A549 (cell line): ENCODE results near the gene CDC42EP5. TPM values are rescaled to one million over a fixed set of nuclear protein-coding genes. Genes with fewer than 3 reads are reported as not detected.

Experiments
- ATOH8 ChIP-seq: fragments of 250-450 bp; sonication (Bioruptor Pico); IDR thresholded peaks from 2 replicates; pipeline ENCODE4 v1.5.0; 2020; ENCODE audit warnings: low read depth, mild to moderate bottlenecking, moderate library complexity
- BHLHE40 ChIP-seq: IDR thresholded peaks from 2 replicates; pipeline ENCODE4 v1.6.1; 2012; ENCODE audit warnings: low read depth, low read length, inconsistent platforms
- CHD2 ChIP-seq: fragments of 150-350 bp; IDR thresholded peaks from 2 replicates; pipeline ENCODE4 v1.6.1; 2014; ENCODE audit warnings: low read length; ENCODE audit not compliant: partially characterized antibody
- CHD4 ChIP-seq: fragments of 200-600 bp; sonication (generic); IDR thresholded peaks from 2 replicates; pipeline ENCODE4 v1.6.1; 2016; ENCODE audit warnings: antibody characterized with exemption, mild to moderate bottlenecking, borderline replicate concordance
- EHF ChIP-seq: fragments of 250-450 bp; sonication (Bioruptor Pico); IDR thresholded peaks from 2 replicates; pipeline ENCODE4 v1.5.0; 2020; ENCODE audit warnings: mild to moderate bottlenecking
- EHMT2 ChIP-seq: fragments of 200-600 bp; sonication (generic); IDR thresholded peaks from 2 replicates; pipeline ENCODE4 v1.6.1; 2016; ENCODE audit warnings: antibody characterized with exemption, low read depth, mild to moderate bottlenecking, moderate library complexity
- ELK1 ChIP-seq: fragments of 150-350 bp; IDR thresholded peaks from 2 replicates; pipeline ENCODE4 v1.6.1; 2014; ENCODE audit warnings: low read depth, mild to moderate bottlenecking, low read length
- FOSB ChIP-seq: fragments of 250-450 bp; sonication (Bioruptor Pico); IDR thresholded peaks from 2 replicates; pipeline ENCODE4 v1.5.0; 2020; ENCODE audit warnings: mild to moderate bottlenecking, moderate library complexity
- FOSL2 ChIP-seq, 2 experiments: fragments of 450-650 bp in 1 of 2; fragments of >200 bp in 1 of 2; sonication (Bioruptor Twin) in 1 of 2; formaldehyde crosslinking; IDR thresholded peaks; 2 replicates each; pipeline versions ENCODE4 v1.5.0 to v1.6.1; 2016 to 2020; ENCODE audit warnings: mild to moderate bottlenecking in 1 of 2, moderate library complexity in 1 of 2
- FOXS1 ChIP-seq: fragments of 250-450 bp; sonication (Bioruptor Pico); IDR thresholded peaks from 2 replicates; pipeline ENCODE4 v1.5.0; 2020; ENCODE audit warnings: mild to moderate bottlenecking, moderate library complexity
- GATA3 ChIP-seq: IDR thresholded peaks from 2 replicates; pipeline ENCODE4 v1.6.1; 2012; ENCODE audit warnings: borderline replicate concordance
- HEYL ChIP-seq: fragments of 250-450 bp; sonication (Bioruptor Pico); IDR thresholded peaks from 2 replicates; pipeline ENCODE4 v1.8.0; 2021; ENCODE audit warnings: mild to moderate bottlenecking, moderate library complexity
- HOXA7 ChIP-seq: fragments of 250-450 bp; sonication (Bioruptor Pico); IDR thresholded peaks from 2 replicates; pipeline ENCODE4 v1.5.0; 2020; ENCODE audit warnings: mild to moderate bottlenecking, moderate library complexity
- HOXB13 ChIP-seq: fragments of 250-450 bp; sonication (Bioruptor Pico); IDR thresholded peaks from 2 replicates; pipeline ENCODE4 v1.5.0; 2020; ENCODE audit warnings: low read depth, mild to moderate bottlenecking, moderate library complexity
- HOXB5 ChIP-seq: fragments of 250-450 bp; sonication (Bioruptor Pico); IDR thresholded peaks from 2 replicates; pipeline ENCODE4 v1.5.0; 2020; ENCODE audit warnings: mild to moderate bottlenecking, moderate library complexity
- KDM1A ChIP-seq: fragments of 200-600 bp; sonication (generic); IDR thresholded peaks from 2 replicates; pipeline ENCODE4 v1.6.1; 2016; ENCODE audit warnings: low read depth, mild to moderate bottlenecking
- MAFK ChIP-seq: fragments of 450-650 bp; IDR thresholded peaks from 2 replicates; pipeline ENCODE4 v1.6.1; 2014; ENCODE audit not compliant: partially characterized antibody
- MAX ChIP-seq: IDR thresholded peaks from 2 replicates; pipeline ENCODE4 v1.6.1; 2012
- MAZ ChIP-seq: fragments of 150-350 bp; IDR thresholded peaks from 2 replicates; pipeline ENCODE4 v1.6.1; 2014; ENCODE audit warnings: antibody characterized with exemption, low read depth, low read length, borderline replicate concordance
- NPAS2 ChIP-seq: fragments of 250-450 bp; sonication (Bioruptor Pico); IDR thresholded peaks from 2 replicates; pipeline ENCODE4 v1.8.0; 2022; ENCODE audit warnings: mild to moderate bottlenecking, moderate library complexity, borderline replicate concordance
- PBX3 ChIP-seq: IDR thresholded peaks from 2 replicates; pipeline ENCODE4 v1.6.1; 2012
- PHF8 ChIP-seq: fragments of 200-600 bp; sonication (generic); IDR thresholded peaks from 2 replicates; pipeline ENCODE4 v1.6.1; 2016; ENCODE audit warnings: low read depth, mild to moderate bottlenecking, antibody characterized with exemption, moderate library complexity, borderline replicate concordance
- POLR2A ChIP-seq: IDR thresholded peaks from 2 replicates; pipeline ENCODE4 v1.6.1; 2012; ENCODE audit warnings: mild to moderate bottlenecking, low read length
- RAD21 ChIP-seq, 2 experiments: fragments of >200 bp in 1 of 2; sonication (Bioruptor Twin) in 1 of 2; formaldehyde crosslinking in 1 of 2; IDR thresholded peaks in 1 of 2; conservative IDR thresholded peaks in 1 of 2; 2 replicates in 1 of 2; 3 replicates in 1 of 2; pipeline ENCODE4 v1.6.1; 2012 to 2018; ENCODE audit warnings: inconsistent platforms in 1 of 2
- REST ChIP-seq: fragments of 200-600 bp; sonication (generic); IDR thresholded peaks from 2 replicates; pipeline ENCODE4 v1.6.1; 2016; ENCODE audit warnings: antibody characterized with exemption, mild to moderate bottlenecking, moderate library complexity
- RFX5 ChIP-seq: fragments of 450-650 bp; IDR thresholded peaks from 2 replicates; pipeline ENCODE4 v1.7.1; 2014; ENCODE audit warnings: antibody characterized with exemption, mild to moderate bottlenecking, moderate library complexity
- TP53 ChIP-seq: fragments of 250-450 bp; sonication (Bioruptor Pico); IDR thresholded peaks from 2 replicates; pipeline ENCODE4 v1.5.0; 2021; ENCODE audit warnings: mild to moderate bottlenecking, moderate library complexity
- ZC3H11A ChIP-seq: fragments of 450-650 bp; IDR thresholded peaks from 2 replicates; pipeline ENCODE4 v1.6.1; 2014; ENCODE audit warnings: antibody characterized with exemption, mild to moderate bottlenecking
- ZFP36 ChIP-seq: fragments of 450-650 bp; IDR thresholded peaks from 2 replicates; pipeline ENCODE4 v1.6.1; 2014; ENCODE audit warnings: borderline replicate concordance; ENCODE audit not compliant: partially characterized antibody
- polyA plus RNA-seq, 4 experiments: library from polyadenylated mRNA; depleted of rRNA in 3 of 4; stranded (reverse); fragments of >200 nt; fragmentation: RNase III in 1 of 4; extraction: RNeasy Plus Mini Kit Qiagen cat#74134 plus additional on column Dnase treatment in 1 of 4; gene quantifications; 2 replicates in 3 of 4; 3 replicates in 1 of 4; pipeline ENCODE4 v1.2.3, GENCODE V29; 2011 to 2017

The CDC42EP5 gene
- polyA plus RNA-seq, 2 of the 4 experiments (the other 2 are of a cell fraction), result not detected

- TF ChIP-seq HOXA7 (CRISPR knock-in tag), result peak; percentile 87
- no peak for TF ChIP-seq KDM1A
- no peak for TF ChIP-seq PHF8
- TF ChIP-seq PBX3, result peak; percentile 70
- no peak for TF ChIP-seq FOXS1
- peak; percentile 37; the same call in 1 of the 2 replicates for TF ChIP-seq ATOH8
- TF ChIP-seq HEYL (CRISPR knock-in tag), result no peak
- peak in 1 of 2 experiments; percentile 15; a peak in 1 of 5 replicates for TF ChIP-seq RAD21 (conservative IDR thresholded peaks at IDR 0.05 in 1 of 2, IDR thresholded peaks at IDR 0.05 in 1 of 2)
- TF ChIP-seq ZC3H11A, result no peak
- peak; percentile 44 for TF ChIP-seq TP53 (CRISPR knock-in tag)
- TF ChIP-seq RFX5, result no peak
- TF ChIP-seq HOXB5 (CRISPR knock-in tag), result no peak; the same call in 1 of the 2 replicates
- TF ChIP-seq MAFK, result no peak
- TF ChIP-seq MAZ, result no peak
- TF ChIP-seq BHLHE40, result no peak
- no peak for TF ChIP-seq CHD4
- TF ChIP-seq CHD2, result peak; percentile 15
- no peak; the same call in none of the 2 replicates for TF ChIP-seq POLR2A
- no peak for TF ChIP-seq FOSL2 (IDR thresholded peaks at IDR 0.05)
- TF ChIP-seq FOSL2 (CRISPR knock-in tag; IDR thresholded peaks at IDR 0.05), result peak; percentile 13; the same call in 1 of the 2 replicates
- TF ChIP-seq NPAS2 (CRISPR knock-in tag), result no peak; the same call in 1 of the 2 replicates
- TF ChIP-seq MAX, result peak; percentile 93
- TF ChIP-seq GATA3, result peak; percentile 50; the same call in 1 of the 2 replicates
- TF ChIP-seq HOXB13 (CRISPR knock-in tag), result peak; percentile 61; the same call in 1 of the 2 replicates
- TF ChIP-seq REST, result no peak
- peak; percentile 92 for TF ChIP-seq FOSB (CRISPR knock-in tag)
- no peak for TF ChIP-seq ELK1
- no peak for TF ChIP-seq EHMT2
- peak; percentile 57 for TF ChIP-seq EHF (CRISPR knock-in tag)
- no peak for TF ChIP-seq ZFP36
Measured at GRCh38 chr19:54462655-54463530, 10.2 kb downstream of the CDC42EP5 start (continued).
